IPS-15b (cell line): Measurements from ENCODE around the gene GALNT16.

Source experiments
- H3K27me3 ChIP-seq: one replicate; pipeline ENCODE4 v1.6.1; 2013; ENCODE audit warnings: low read length; ENCODE audit not compliant: control insufficient read depth, insufficient read depth
- H3K36me3 ChIP-seq: one replicate; pipeline ENCODE4 v1.6.1; 2013; ENCODE audit warnings: low read length; ENCODE audit not compliant: control insufficient read depth, insufficient read depth
- H3K4me1 ChIP-seq: one replicate; pipeline ENCODE4 v1.6.1; 2013; ENCODE audit warnings: mild to moderate bottlenecking, low read length; ENCODE audit not compliant: control insufficient read depth, insufficient read depth
- H3K4me3 ChIP-seq: one replicate; pipeline ENCODE4 v1.5.1; 2013; ENCODE audit warnings: low read depth, low read length
- H3K9ac ChIP-seq: one replicate; pipeline ENCODE4 v1.6.1; 2013; ENCODE audit warnings: low read depth, mild to moderate bottlenecking, low read length
- H3K9me3 ChIP-seq: one replicate; pipeline ENCODE4 v1.6.1; 2013; ENCODE audit warnings: mild to moderate bottlenecking, low read length; ENCODE audit not compliant: control insufficient read depth, insufficient read depth

The GALNT16 gene

DNA sequence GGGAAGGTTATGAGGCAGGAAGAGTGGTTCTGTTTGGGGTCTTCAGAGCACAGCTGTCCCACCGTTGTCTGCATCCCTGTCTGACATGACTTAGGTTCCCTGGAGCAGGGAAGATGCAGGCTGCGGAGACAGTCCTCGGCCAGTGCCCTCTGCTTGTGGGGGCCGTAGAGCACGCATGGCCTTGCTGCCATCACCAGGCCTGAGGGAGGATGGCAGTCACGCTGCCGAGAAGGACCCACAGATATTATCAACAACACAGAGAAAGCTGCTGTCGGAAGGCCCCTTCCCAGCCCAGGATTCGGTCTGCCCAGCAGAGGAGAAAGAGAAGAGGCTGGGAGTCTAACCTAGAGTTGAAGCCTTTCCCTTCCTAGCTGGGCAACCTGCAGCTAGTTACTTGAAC lies 103.1 kb downstream of the GALNT16 start:
- Histone ChIP-seq H3K9ac (no peak overlapping the region), H3K27me3 (no peaks in the 10 kb centered on the region), H3K36me3 (no peaks in the 10 kb centered on the region), H3K4me3 (no peak overlapping the region), H3K9me3 (no peaks in the 10 kb centered on the region), H3K4me1 (no peaks in the 10 kb centered on the region)

DNA sequence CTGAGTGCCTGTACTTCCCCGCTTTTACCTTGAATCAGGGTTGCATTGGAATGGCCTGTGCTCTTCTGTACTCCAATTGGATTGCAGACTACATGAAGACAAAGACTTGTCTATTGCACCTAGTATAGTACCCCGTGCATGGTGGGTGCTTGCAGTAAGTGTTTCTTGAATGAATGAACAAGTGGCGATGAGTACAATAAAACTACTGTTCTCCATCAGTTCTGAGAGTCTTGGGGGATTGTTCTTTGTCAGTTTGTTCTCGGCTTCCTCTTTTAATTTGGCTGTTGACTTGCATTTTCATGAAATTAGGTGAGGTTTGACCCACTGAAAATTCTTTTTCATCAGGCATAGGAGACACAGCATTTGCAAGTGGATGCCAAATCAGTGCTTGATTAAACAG lies 104.0 kb downstream of the GALNT16 start:
- Histone ChIP-seq H3K9me3 (no peaks in the 10 kb centered on the region), H3K4me3 (no peak overlapping the region), H3K9ac (no peak overlapping the region), H3K4me1 (no peaks in the 10 kb centered on the region), H3K27me3 (no peaks in the 10 kb centered on the region), H3K36me3 (no peaks in the 10 kb centered on the region)

DNA sequence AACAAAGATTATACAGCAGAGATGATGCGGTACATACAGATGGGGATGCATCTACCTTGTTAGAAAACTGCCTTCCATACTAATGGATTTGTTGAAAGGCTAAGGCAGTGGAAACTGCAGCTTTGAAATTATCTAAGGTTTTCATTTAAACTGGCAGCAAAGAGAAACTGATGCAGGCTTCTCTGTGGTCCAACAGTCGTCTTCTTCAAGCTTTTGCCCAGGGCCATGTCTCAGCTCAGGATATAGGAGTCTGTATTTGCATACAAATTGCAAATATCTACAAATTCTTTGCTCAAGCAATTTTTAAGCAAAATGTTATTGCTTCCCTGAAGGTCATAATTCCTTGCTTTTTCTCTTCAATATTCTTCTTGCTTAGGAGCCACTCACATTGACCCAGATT lies 104.4 kb downstream of the GALNT16 start:
- Histone ChIP-seq H3K9ac (no peak overlapping the region), H3K36me3 (no peaks in the 10 kb centered on the region), H3K27me3 (no peaks in the 10 kb centered on the region), H3K4me1 (no peaks in the 10 kb centered on the region), H3K9me3 (no peaks in the 10 kb centered on the region), H3K4me3 (no peak overlapping the region)

DNA sequence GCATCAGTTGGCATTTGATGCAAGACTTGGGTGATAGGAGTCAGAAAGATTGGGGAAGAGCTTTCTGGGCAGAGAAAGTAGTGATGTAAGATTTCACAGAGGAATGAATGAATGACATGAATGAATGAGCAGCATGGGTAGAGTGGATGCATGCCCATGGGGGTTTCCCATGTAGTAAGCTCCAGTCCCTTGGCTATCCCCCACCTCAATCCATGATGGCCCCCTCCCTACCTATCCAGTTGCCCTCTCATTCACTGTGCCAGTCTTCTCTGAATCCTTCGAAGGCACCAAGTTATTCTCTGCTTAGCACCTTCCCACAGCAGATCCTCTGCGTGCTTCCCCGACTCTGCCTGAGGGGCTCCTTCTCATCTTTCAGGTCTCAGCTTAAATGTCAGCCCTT lies 106.1 kb downstream of the GALNT16 start:
- Histone ChIP-seq H3K9ac (no peak overlapping the region), H3K4me1 (no peaks in the 10 kb centered on the region), H3K4me3 (no peak overlapping the region)

DNA sequence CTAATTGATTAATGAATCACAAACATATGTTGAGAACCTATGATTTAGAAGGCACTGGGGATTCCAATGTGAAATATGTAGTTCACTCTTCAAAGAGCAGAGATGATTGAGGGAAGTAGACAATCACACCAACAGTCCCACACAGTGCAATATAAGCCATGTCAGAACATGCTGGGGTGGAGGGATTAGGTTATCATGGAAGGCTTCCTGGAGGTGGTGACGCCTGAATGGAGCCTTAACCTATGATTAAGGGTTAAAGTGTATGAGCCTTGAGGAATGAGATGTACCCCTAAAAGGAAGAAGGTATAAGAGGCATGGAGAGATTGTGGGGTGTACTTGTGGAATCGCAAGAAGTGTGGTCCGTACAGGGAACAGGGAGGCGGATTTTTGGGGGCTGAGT lies 106.8 kb downstream of the GALNT16 start:
- Histone ChIP-seq H3K27me3 (no peaks in the 10 kb centered on the region), H3K9ac (no peak overlapping the region), H3K9me3 (no peaks in the 10 kb centered on the region)

More for the DNA sequence above, 106.1 kb downstream of the GALNT16 start:
- Histone ChIP-seq H3K27me3 (no peaks in the 10 kb centered on the region), H3K36me3 (no peaks in the 10 kb centered on the region), H3K9me3 (no peaks in the 10 kb centered on the region)

DNA sequence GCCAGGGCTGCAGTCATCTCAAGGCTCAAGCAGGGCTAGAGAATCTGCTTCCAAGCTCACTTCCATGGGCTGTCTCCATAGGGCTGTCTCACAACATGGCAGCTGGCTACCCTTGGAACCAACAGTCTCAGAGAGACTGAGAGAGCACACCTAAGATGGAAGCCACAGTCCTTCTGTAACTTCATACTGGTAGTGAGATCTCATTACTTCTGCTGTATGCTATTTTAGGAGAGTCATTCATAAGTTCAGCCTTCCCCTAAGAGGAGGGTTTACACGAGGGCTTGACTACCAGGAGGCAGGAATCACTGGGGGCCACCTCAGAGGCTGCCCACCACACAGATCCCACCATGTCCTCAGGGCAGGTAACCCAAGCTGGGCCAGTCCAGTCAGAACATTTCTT lies 108.4 kb downstream of the GALNT16 start:
- no peaks in the 10 kb centered on the region for H3K27me3 ChIP-seq
- H3K36me3 ChIP-seq: no peaks in the 10 kb centered on the region
- H3K4me1 ChIP-seq: no peaks in the 10 kb centered on the region
- no peaks in the 10 kb centered on the region for H3K9me3 ChIP-seq
- no peak overlapping the region for H3K4me3 ChIP-seq
- no peak overlapping the region for H3K9ac ChIP-seq

More for the DNA sequence above, 106.8 kb downstream of the GALNT16 start:
- Histone ChIP-seq H3K4me3 (no peak overlapping the region), H3K36me3 (no peaks in the 10 kb centered on the region), H3K4me1 (no peaks in the 10 kb centered on the region)

DNA sequence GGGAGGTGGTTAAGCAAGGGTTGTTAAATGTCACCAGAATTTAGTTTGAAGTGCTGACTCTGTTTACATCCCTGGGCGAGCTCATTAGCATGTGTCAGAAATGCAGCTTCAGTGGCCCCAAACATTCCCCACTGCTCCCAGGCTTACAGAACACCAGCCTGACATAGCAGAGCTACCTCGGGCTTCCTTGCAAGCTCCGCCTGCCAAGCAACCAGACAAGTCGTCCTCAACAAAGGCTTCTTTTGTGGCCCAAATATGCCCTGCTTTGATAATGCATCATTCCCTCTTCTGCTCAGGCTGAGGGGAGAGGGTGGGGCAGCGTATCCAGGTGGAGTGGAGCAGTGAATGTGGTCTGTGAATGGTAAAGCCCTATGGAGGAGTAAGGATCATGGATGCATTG lies 110.1 kb downstream of the GALNT16 start:
- Histone ChIP-seq H3K9ac (no peak overlapping the region), H3K4me1 (no peaks in the 10 kb centered on the region), H3K27me3 (no peaks in the 10 kb centered on the region), H3K9me3 (no peaks in the 10 kb centered on the region), H3K4me3 (no peak overlapping the region), H3K36me3 (no peaks in the 10 kb centered on the region)

DNA sequence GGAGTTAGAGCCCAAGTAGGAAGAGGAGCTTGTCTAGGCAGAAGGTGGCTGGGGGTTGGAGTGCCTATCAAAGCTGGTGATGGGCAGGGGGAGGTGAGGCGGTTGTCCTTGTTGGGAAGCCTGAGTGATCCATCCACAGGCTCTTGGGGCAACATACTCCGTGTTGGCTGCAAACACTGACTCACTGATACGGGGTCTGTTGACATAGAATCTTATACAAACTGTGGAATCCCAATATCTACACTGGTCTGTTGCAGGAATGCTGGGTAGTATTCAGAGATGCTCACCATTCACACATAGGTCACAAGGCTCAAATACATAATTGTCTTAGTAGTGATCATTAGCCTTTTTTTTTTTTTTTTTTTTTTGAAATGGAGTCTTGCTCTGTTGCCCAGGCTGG lies 112.2 kb downstream of the GALNT16 start:
- Histone ChIP-seq H3K4me1 (no peaks in the 10 kb centered on the region), H3K36me3 (peaks cover 4% of the 10 kb centered on the region), H3K9ac (no peak overlapping the region)

DNA sequence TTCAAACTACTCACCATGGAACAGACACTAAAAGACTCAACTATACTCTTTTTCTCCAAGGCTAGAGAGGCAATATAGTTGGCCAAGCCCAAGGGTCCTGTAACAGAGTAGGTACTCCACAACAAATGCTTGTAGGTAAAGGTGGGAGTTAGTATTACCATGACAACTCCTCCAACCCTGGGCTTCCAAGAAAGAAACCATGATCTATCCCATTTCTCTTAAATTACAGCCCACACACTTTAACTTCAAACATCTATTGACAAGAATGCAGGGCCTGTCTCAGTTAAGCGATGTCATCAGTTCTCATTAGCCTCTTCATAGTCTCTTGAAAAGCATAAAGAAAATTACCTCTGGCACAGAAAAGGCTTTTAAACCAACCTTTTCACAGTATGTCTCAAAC lies 113.1 kb downstream of the GALNT16 start:
- Histone ChIP-seq H3K9ac (no peak overlapping the region), H3K36me3 (peaks cover 4% of the 10 kb centered on the region), H3K4me3 (no peak overlapping the region), H3K4me1 (no peaks in the 10 kb centered on the region), H3K27me3 (no peaks in the 10 kb centered on the region), H3K9me3 (no peaks in the 10 kb centered on the region)

More for the DNA sequence above, 112.2 kb downstream of the GALNT16 start:
- Histone ChIP-seq H3K9me3 (no peaks in the 10 kb centered on the region), H3K4me3 (no peak overlapping the region), H3K27me3 (no peaks in the 10 kb centered on the region)

DNA sequence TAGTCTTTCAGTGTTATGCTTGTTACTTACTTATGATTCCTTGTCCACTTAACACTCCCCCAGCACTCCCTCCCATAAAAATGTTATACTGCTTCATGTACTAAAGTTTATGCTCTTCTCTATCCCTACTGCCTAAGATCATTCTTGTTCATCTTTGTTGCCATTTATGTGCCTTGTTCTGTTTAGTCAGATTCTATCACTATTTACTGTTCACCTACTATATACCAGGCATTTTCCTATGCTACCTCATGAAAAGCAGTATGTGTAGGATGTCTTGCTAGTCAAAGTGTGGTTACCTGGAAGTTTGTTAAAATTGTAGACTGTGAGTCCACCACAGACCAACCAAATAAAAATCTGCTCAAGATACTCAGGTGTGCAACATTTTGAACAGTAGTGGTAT lies 114.3 kb downstream of the GALNT16 start:
- Histone ChIP-seq H3K4me1 (no peaks in the 10 kb centered on the region), H3K4me3 (no peak overlapping the region), H3K9me3 (no peaks in the 10 kb centered on the region), H3K9ac (no peak overlapping the region), H3K27me3 (no peaks in the 10 kb centered on the region), H3K36me3 (peaks cover 4% of the 10 kb centered on the region)

DNA sequence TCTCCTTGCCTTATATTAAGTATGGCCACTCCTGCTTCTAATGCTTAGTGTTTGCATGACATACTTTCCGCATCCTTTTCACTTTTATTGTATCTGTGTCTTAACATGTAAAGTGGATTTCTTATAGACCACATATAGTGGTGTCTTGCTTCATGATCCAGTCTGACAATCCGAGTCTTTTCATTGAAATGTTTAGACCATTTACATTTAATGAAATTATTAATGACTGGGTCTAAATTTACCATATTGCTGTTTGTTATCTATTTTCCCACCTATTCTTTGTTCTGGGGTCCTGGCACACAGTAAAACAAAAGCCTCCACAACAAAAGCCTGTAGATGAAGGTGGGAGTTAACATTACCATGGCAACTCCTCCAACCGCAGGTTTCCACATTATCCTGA lies 115.2 kb downstream of the GALNT16 start:
- Histone ChIP-seq H3K9ac (no peak overlapping the region), H3K4me1 (no peaks in the 10 kb centered on the region), H3K36me3 (peaks cover 4% of the 10 kb centered on the region), H3K9me3 (no peaks in the 10 kb centered on the region), H3K4me3 (no peak overlapping the region), H3K27me3 (no peaks in the 10 kb centered on the region)

DNA sequence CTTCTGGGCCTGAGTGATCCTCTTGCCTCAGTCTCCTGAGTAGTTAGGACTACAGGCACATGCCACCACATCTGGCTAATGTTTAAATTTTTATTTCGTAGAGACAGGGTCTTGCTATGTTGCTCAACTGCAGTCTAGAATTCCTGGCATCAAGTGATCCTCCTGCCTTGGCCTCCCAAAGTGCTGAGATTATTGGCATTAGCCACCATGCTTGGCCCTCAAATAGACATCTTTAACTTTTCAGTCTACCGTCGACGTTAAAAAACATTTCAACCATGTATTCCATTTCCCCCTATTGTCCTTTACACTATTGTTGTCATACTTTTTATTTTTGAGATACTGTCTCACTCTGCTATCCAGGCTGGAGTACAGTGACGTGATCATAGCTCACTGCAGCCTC lies 115.8 kb downstream of the GALNT16 start:
- no peak overlapping the region for H3K4me3 ChIP-seq
- no peaks in the 10 kb centered on the region for H3K9me3 ChIP-seq
- peaks cover 4% of the 10 kb centered on the region for H3K36me3 ChIP-seq
- H3K9ac ChIP-seq: no peak overlapping the region
- no peaks in the 10 kb centered on the region for H3K27me3 ChIP-seq
- no peaks in the 10 kb centered on the region for H3K4me1 ChIP-seq

DNA sequence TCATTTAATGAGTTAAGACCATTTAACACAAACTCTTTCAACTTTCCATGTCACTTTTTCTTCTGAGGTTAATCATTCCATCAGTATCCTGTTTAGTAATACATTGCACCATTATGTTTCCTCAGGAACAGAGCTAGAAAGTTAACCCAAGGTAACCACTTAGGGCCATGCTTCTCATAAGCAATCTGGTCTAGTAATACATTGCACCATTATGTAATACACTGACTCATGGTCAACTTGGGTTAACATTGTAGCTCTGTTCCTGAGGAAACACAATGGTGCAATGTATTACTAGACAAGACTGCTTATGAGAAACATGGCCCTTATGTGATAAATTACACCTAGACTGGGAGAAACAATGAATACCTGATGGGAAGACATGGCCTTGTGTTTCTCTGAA lies 116.5 kb downstream of the GALNT16 start:
- Histone ChIP-seq H3K27me3 (no peaks in the 10 kb centered on the region), H3K4me3 (no peak overlapping the region), H3K36me3 (peaks cover 4% of the 10 kb centered on the region), H3K9me3 (no peaks in the 10 kb centered on the region), H3K9ac (no peak overlapping the region), H3K4me1 (no peaks in the 10 kb centered on the region)
